Measurements from ENCODE around the gene RRP1. TPM values are rescaled to one million over a fixed set of nuclear protein-coding genes. Genes with fewer than 3 reads are reported as not detected.

RRP1 gene
- total and polyA plus RNA-seq, 7 experiments from 2014 or later = 10.1 to 33.1 (median 24.7) TPM

GRCh38 chr21:43800124-43800523, 10.7 kb downstream of the RRP1 start:
- no peaks in the 10 kb centered on the region for H3K9me3 Mint-ChIP-seq
- no peak overlapping the region for H3K4me3 Mint-ChIP-seq
- H3K27ac Mint-ChIP-seq = no peak overlapping the region
- H3K36me3 ChIP-seq (ENCODE audit: control insufficient read depth in 2 of 3, insufficient read depth in 3 of 3, low read length in 3 of 3) = peaks cover 0 to 95% (median 20%) of the 10 kb centered on the region in 3 experiments
- H3K4me1 Mint-ChIP-seq = peaks cover 0 to 7% (median 0%) of the 10 kb centered on the region in 7 donors
- no peaks in the 10 kb centered on the region for H3K4me1 ChIP-seq (ENCODE audit: control insufficient read depth in 2 of 2, insufficient read depth in 2 of 2, low read length in 2 of 2)
- no peak overlapping the region for H3K4me3 ChIP-seq (ENCODE audit: low read length)
- ChIA-PET POLR2A (no interaction called here), CTCF (no interaction called here)
- DNase-seq = no peak
- no peak for ATAC-seq
- no peaks in the 10 kb centered on the region for H3K27me3 ChIP-seq (ENCODE audit: control insufficient read depth in 2 of 2, insufficient read depth in 2 of 2, low read length in 2 of 2)
- H3K27me3 Mint-ChIP-seq = no peaks in the 10 kb centered on the region
- H3K9me3 ChIP-seq (ENCODE audit: control insufficient read depth in 2 of 3, low read length in 3 of 3) = no peaks in the 10 kb centered on the region
- H3K27ac ChIP-seq (ENCODE audit: low read depth, low read length) = no peak overlapping the region
- intact Hi-C loops (cut with micrococcal nuclease) = no loop called here
- H3K36me3 Mint-ChIP-seq = peaks cover 0 to 51% (median 2%) of the 10 kb centered on the region in 5 donors

GRCh38 chr21:43800566-43800965, 11.2 kb downstream of the RRP1 start:
- Mint-ChIP-seq H3K9me3 (no peaks in the 10 kb centered on the region), H3K27me3 (no peaks in the 10 kb centered on the region), H3K27ac (no peak overlapping the region), H3K4me1 (peaks cover 0 to 5% (median 0%) of the 10 kb centered on the region in 7 donors), H3K36me3 (peaks cover 0 to 48% (median 0%) of the 10 kb centered on the region in 5 donors), H3K4me3 (no peak overlapping the region)
- CTCF ChIA-PET = no interaction called here
- Histone ChIP-seq H3K36me3 (ENCODE audit: control insufficient read depth in 2 of 3, insufficient read depth in 3 of 3, low read length in 3 of 3) (peaks cover 0 to 90% (median 20%) of the 10 kb centered on the region in 3 experiments), H3K27ac (ENCODE audit: low read depth, low read length) (no peak overlapping the region), H3K4me3 (ENCODE audit: low read length) (no peak overlapping the region), H3K9me3 (ENCODE audit: control insufficient read depth in 2 of 3, low read length in 3 of 3) (no peaks in the 10 kb centered on the region), H3K4me1 (ENCODE audit: control insufficient read depth in 2 of 2, insufficient read depth in 2 of 2, low read length in 2 of 2) (no peaks in the 10 kb centered on the region), H3K27me3 (ENCODE audit: control insufficient read depth in 2 of 2, insufficient read depth in 2 of 2, low read length in 2 of 2) (no peaks in the 10 kb centered on the region)
- no peak for ATAC-seq
- POLR2A ChIA-PET = no interaction called here
- intact Hi-C loops (cut with micrococcal nuclease) = no loop called here
- DNase-seq = no peak

GRCh38 chr21:43801006-43801783, 11.8 kb downstream of the RRP1 start:
- ChIA-PET POLR2A (no interaction called here), CTCF (no interaction called here)
- Mint-ChIP-seq H3K27ac (peak overlapping the region in 2 of 9 donors; percentile 39 to 75), H3K4me1 (peaks cover 0 to 8% (median 0%) of the 10 kb centered on the region in 7 donors), H3K4me3 (no peak overlapping the region), H3K36me3 (peaks cover 0 to 51% (median 0%) of the 10 kb centered on the region in 5 donors), H3K9me3 (no peaks in the 10 kb centered on the region), H3K27me3 (no peaks in the 10 kb centered on the region)
- ATAC-seq (no peak), DNase-seq (no peak)
- Histone ChIP-seq H3K9me3 (ENCODE audit: control insufficient read depth in 2 of 3, low read length in 3 of 3) (no peaks in the 10 kb centered on the region), H3K4me3 (ENCODE audit: low read length) (no peak overlapping the region), H3K36me3 (ENCODE audit: control insufficient read depth in 2 of 3, insufficient read depth in 3 of 3, low read length in 3 of 3) (peaks cover 0 to 87% (median 18%) of the 10 kb centered on the region in 3 experiments), H3K4me1 (ENCODE audit: control insufficient read depth in 2 of 2, insufficient read depth in 2 of 2, low read length in 2 of 2) (no peaks in the 10 kb centered on the region), H3K27me3 (ENCODE audit: control insufficient read depth in 2 of 2, insufficient read depth in 2 of 2, low read length in 2 of 2) (no peaks in the 10 kb centered on the region), H3K27ac (ENCODE audit: low read depth, low read length) (no peak overlapping the region)
- intact Hi-C loops (cut with micrococcal nuclease) = no loop called here

GRCh38 chr21:43802713-43803313, 13.4 kb downstream of the RRP1 start:
- no peaks in the 10 kb centered on the region for H3K4me1 ChIP-seq (ENCODE audit: control insufficient read depth in 2 of 2, insufficient read depth in 2 of 2, low read length in 2 of 2)
- intact Hi-C loops (cut with micrococcal nuclease) = no loop called here
- peaks cover 0 to 42% (median 0%) of the 10 kb centered on the region in 5 donors for H3K36me3 Mint-ChIP-seq
- peaks cover 0 to 10% (median 0%) of the 10 kb centered on the region in 7 donors for H3K4me1 Mint-ChIP-seq
- no peak overlapping the region for H3K4me3 ChIP-seq (ENCODE audit: low read length)
- no peak overlapping the region for H3K4me3 Mint-ChIP-seq
- H3K36me3 ChIP-seq (ENCODE audit: control insufficient read depth in 2 of 3, insufficient read depth in 3 of 3, low read length in 3 of 3) = peaks cover 0 to 78% (median 8%) of the 10 kb centered on the region in 3 experiments
- H3K9me3 Mint-ChIP-seq = no peaks in the 10 kb centered on the region
- H3K27me3 ChIP-seq (ENCODE audit: control insufficient read depth in 2 of 2, insufficient read depth in 2 of 2, low read length in 2 of 2) = no peaks in the 10 kb centered on the region
- no peaks in the 10 kb centered on the region for H3K27me3 Mint-ChIP-seq
- no peak overlapping the region for H3K27ac ChIP-seq (ENCODE audit: low read depth, low read length)
- ChIA-PET POLR2A (no interaction called here), CTCF (interaction anchor here (0.6 kb wide), 1 partner anchor 182 kb away, joined by 4 read pairs; no protein-coding TSS in a partner anchor)
- DNase-seq = no peak
- peak overlapping the region in 1 of 9 donors; percentile 67 for H3K27ac Mint-ChIP-seq
- H3K9me3 ChIP-seq (ENCODE audit: control insufficient read depth in 2 of 3, low read length in 3 of 3) = no peaks in the 10 kb centered on the region
- no peak for ATAC-seq

- DNase-seq = no peak
- no peaks in the 10 kb centered on the region for H3K27me3 Mint-ChIP-seq
- ChIA-PET CTCF (no interaction called here), POLR2A (no interaction called here)
- H3K27ac ChIP-seq (ENCODE audit: low read depth, low read length) = no peak overlapping the region
- H3K9me3 Mint-ChIP-seq = no peaks in the 10 kb centered on the region
- no peak for ATAC-seq
- intact Hi-C loops (cut with micrococcal nuclease) = no loop called here
- peaks cover 0 to 69% (median 0%) of the 10 kb centered on the region in 3 experiments for H3K36me3 ChIP-seq (ENCODE audit: control insufficient read depth in 2 of 3, insufficient read depth in 3 of 3, low read length in 3 of 3)
- H3K27me3 ChIP-seq (ENCODE audit: control insufficient read depth in 2 of 2, insufficient read depth in 2 of 2, low read length in 2 of 2) = no peaks in the 10 kb centered on the region
- H3K4me1 ChIP-seq (ENCODE audit: control insufficient read depth in 2 of 2, insufficient read depth in 2 of 2, low read length in 2 of 2) = no peaks in the 10 kb centered on the region
- H3K36me3 Mint-ChIP-seq = peaks cover 0 to 35% (median 0%) of the 10 kb centered on the region in 5 donors
- no peaks in the 10 kb centered on the region for H3K9me3 ChIP-seq (ENCODE audit: control insufficient read depth in 2 of 3, low read length in 3 of 3)
- H3K4me3 Mint-ChIP-seq = no peak overlapping the region
- H3K27ac Mint-ChIP-seq = no peak overlapping the region
- no peak overlapping the region for H3K4me3 ChIP-seq (ENCODE audit: low read length)
- H3K4me1 Mint-ChIP-seq = peaks cover 0 to 10% (median 0%) of the 10 kb centered on the region in 7 donors
These were observed 14.4 kb downstream of the RRP1 start for GRCh38 chr21:43803558-43804300.

GRCh38 chr21:43805275-43805800, 16.0 kb downstream of the RRP1 start:
- Histone ChIP-seq H3K27me3 (ENCODE audit: control insufficient read depth in 2 of 2, insufficient read depth in 2 of 2, low read length in 2 of 2) (no peaks in the 10 kb centered on the region), H3K4me3 (ENCODE audit: low read length) (no peak overlapping the region), H3K36me3 (ENCODE audit: control insufficient read depth in 2 of 3, insufficient read depth in 3 of 3, low read length in 3 of 3) (peaks cover 0 to 53% (median 0%) of the 10 kb centered on the region in 3 experiments), H3K27ac (ENCODE audit: low read depth, low read length) (no peak overlapping the region), H3K9me3 (ENCODE audit: control insufficient read depth in 2 of 3, low read length in 3 of 3) (no peaks in the 10 kb centered on the region), H3K4me1 (ENCODE audit: control insufficient read depth in 2 of 2, insufficient read depth in 2 of 2, low read length in 2 of 2) (no peaks in the 10 kb centered on the region)
- intact Hi-C loops (cut with micrococcal nuclease) = no loop called here
- H3K4me1 Mint-ChIP-seq = peaks cover 0 to 12% (median 0%) of the 10 kb centered on the region in 7 donors
- POLR2A ChIA-PET = interaction anchor here (0.6 kb wide), 1 partner anchor 530 kb away, joined by 3 read pairs; no protein-coding TSS in a partner anchor
- no peak overlapping the region for H3K4me3 Mint-ChIP-seq
- DNase-seq (no peak), ATAC-seq (peak; percentile 83)
- H3K36me3 Mint-ChIP-seq = peaks cover 0 to 27% (median 0%) of the 10 kb centered on the region in 5 donors
- H3K27me3 Mint-ChIP-seq = no peaks in the 10 kb centered on the region
- H3K9me3 Mint-ChIP-seq = no peaks in the 10 kb centered on the region
- peak overlapping the region in 1 of 9 donors; percentile 57 for H3K27ac Mint-ChIP-seq
- CTCF ChIA-PET = no interaction called here
